SK-N-MC (cell line): ENCODE results near the gene NPTX1.

Source experiments
- EZH2 ChIP-seq: fragments of 200-600 bp; sonication (generic); IDR thresholded peaks from one replicate; pipeline ENCODE4 v1.6.1; 2017; ENCODE audit warnings: antibody characterized with exemption
- POLR2AphosphoS5 ChIP-seq: IDR thresholded peaks from 2 replicates; pipeline ENCODE4 v1.6.1; 2012; ENCODE audit warnings: mild to moderate bottlenecking, low read depth, low read length, borderline replicate concordance

GRCh38 chr17:80470603-80471002 lies 5.8 kb downstream of the NPTX1 start:
- TF ChIP-seq EZH2 (no peak), POLR2AphosphoS5 (no peak)
